Ovary (tissue), 3 donors: Measurements from ENCODE around the gene TRAF5.

Experiments
- CTCF ChIP-seq, 3 donors: fragments of 450-650 bp in 2 of 3; fragments of 200-600 bp in 1 of 3; IDR thresholded peaks; one replicate each; pipeline versions ENCODE4 v1.5.1 to v1.8.0; 2016 to 2022; ENCODE audit warnings: antibody characterized with exemption in 3 of 3, mild to moderate bottlenecking in 1 of 3
- POLR2A ChIP-seq: fragments of 450-650 bp; IDR thresholded peaks from one replicate; pipeline ENCODE4 v1.6.1; 2017; ENCODE audit warnings: antibody characterized with exemption, mild to moderate bottlenecking, moderate library complexity
- donor health status: DM: no; HTN: no; CAD: no.

GRCh38 chr1:211349741-211350140 lies 23.1 kb downstream of the TRAF5 start:
- TF ChIP-seq CTCF (IDR thresholded peaks at IDR 0.05) (no peak), POLR2A (no peak)
